ENCODE data around the gene ADGRG2. TPM values are rescaled to one million over a fixed set of nuclear protein-coding genes. Genes with fewer than 3 reads are reported as not detected.
A peak's percentile ranks its signal among the peaks of the same experiment; 100 is the strongest.

The ADGRG2 gene
- total RNA-seq, 1 experiment from 2014 or later: 0.09 TPM

GRCh38 chrX:19046343-19047215 lies 75.7 kb downstream of the ADGRG2 start:
- Mint-ChIP-seq H3K36me3 (ENCODE audit: insufficient read depth, unreplicated experiment) (no peaks in the 10 kb centered on the region), H3K27ac (ENCODE audit: unreplicated experiment) (no peak overlapping the region), H3K4me1 (ENCODE audit: low read depth, unreplicated experiment) (peaks cover 16% of the 10 kb centered on the region), H3K27me3 (ENCODE audit: unreplicated experiment) (no peaks in the 10 kb centered on the region), H3K4me3 (ENCODE audit: low read depth, unreplicated experiment) (no peak overlapping the region), H3K9me3 (ENCODE audit: low read depth, unreplicated experiment) (no peaks in the 10 kb centered on the region)
- intact Hi-C loops (cut with micrococcal nuclease; ENCODE audit: unreplicated experiment): loop anchor here (10.0 kb wide), 1 partner anchor 178 kb away; no protein-coding TSS in a partner anchor
- CTCF ChIA-PET: no interaction called here
- TF ChIP-seq CTCF (IDR thresholded peaks at IDR 0.05; ENCODE audit: unreplicated experiment): no peak
- BruUV-seq (replicated peaks): no TSS peak
- DNase-seq: no peak

GRCh38 chrX:19040373-19040772 lies 81.9 kb downstream of the ADGRG2 start:
- Mint-ChIP-seq H3K36me3 (ENCODE audit: insufficient read depth, unreplicated experiment) (no peaks in the 10 kb centered on the region), H3K4me3 (ENCODE audit: low read depth, unreplicated experiment) (no peak overlapping the region), H3K27me3 (ENCODE audit: unreplicated experiment) (no peaks in the 10 kb centered on the region), H3K9me3 (ENCODE audit: low read depth, unreplicated experiment) (no peaks in the 10 kb centered on the region), H3K27ac (ENCODE audit: unreplicated experiment) (no peak overlapping the region), H3K4me1 (ENCODE audit: low read depth, unreplicated experiment) (no peaks in the 10 kb centered on the region)
- intact Hi-C loops (cut with micrococcal nuclease; ENCODE audit: unreplicated experiment): loop anchor here (5.0 to 10.0 kb wide), 3 partner anchors 82 to 292 kb away; partner anchors contain the start of gene ADGRG2
- peak; percentile 17 for TF ChIP-seq CTCF (IDR thresholded peaks at IDR 0.05; ENCODE audit: unreplicated experiment)
- CTCF ChIA-PET: interaction anchor here (0.5 to 1.5 kb wide), 5 partner anchors 11 to 294 kb away, joined by 3 to 8 read pairs (median 4); partner anchors contain the start of gene ADGRG2
- DNase-seq: no peak
- BruUV-seq (replicated peaks): no TSS peak

- TF ChIP-seq CTCF (IDR thresholded peaks at IDR 0.05; ENCODE audit: unreplicated experiment): no peak
- peaks cover 7% of the 10 kb centered on the region for H3K4me1 Mint-ChIP-seq (ENCODE audit: low read depth, unreplicated experiment)
- no TSS peak for BruUV-seq (replicated peaks)
- H3K36me3 Mint-ChIP-seq (ENCODE audit: insufficient read depth, unreplicated experiment): no peaks in the 10 kb centered on the region
- intact Hi-C loops (cut with micrococcal nuclease; ENCODE audit: unreplicated experiment): no loop called here
- no peaks in the 10 kb centered on the region for H3K27me3 Mint-ChIP-seq (ENCODE audit: unreplicated experiment)
- CTCF ChIA-PET: no interaction called here
- no peaks in the 10 kb centered on the region for H3K9me3 Mint-ChIP-seq (ENCODE audit: low read depth, unreplicated experiment)
- no peak overlapping the region for H3K4me3 Mint-ChIP-seq (ENCODE audit: low read depth, unreplicated experiment)
- H3K27ac Mint-ChIP-seq (ENCODE audit: unreplicated experiment): no peak overlapping the region
- DNase-seq: no peak
These were observed 88.2 kb downstream of the ADGRG2 start for GRCh38 chrX:19034025-19034424.

GRCh38 chrX:19030805-19031204 lies 91.5 kb downstream of the ADGRG2 start:
- intact Hi-C loops (cut with micrococcal nuclease; ENCODE audit: unreplicated experiment): no loop called here
- no peak for TF ChIP-seq CTCF (IDR thresholded peaks at IDR 0.05; ENCODE audit: unreplicated experiment)
- Mint-ChIP-seq H3K27ac (ENCODE audit: unreplicated experiment) (no peak overlapping the region), H3K9me3 (ENCODE audit: low read depth, unreplicated experiment) (no peaks in the 10 kb centered on the region), H3K4me3 (ENCODE audit: low read depth, unreplicated experiment) (no peak overlapping the region), H3K4me1 (ENCODE audit: low read depth, unreplicated experiment) (peaks cover 7% of the 10 kb centered on the region), H3K36me3 (ENCODE audit: insufficient read depth, unreplicated experiment) (no peaks in the 10 kb centered on the region), H3K27me3 (ENCODE audit: unreplicated experiment) (no peaks in the 10 kb centered on the region)
- no TSS peak for BruUV-seq (replicated peaks)
- CTCF ChIA-PET: interaction anchor here (0.9 to 1.0 kb wide), 2 partner anchors 13 to 303 kb away, joined by 3 to 4 read pairs; no protein-coding TSS in a partner anchor
- peak; percentile 14 for DNase-seq

Data from Calu3 (cell line).